CD14-positive monocyte (primary cell): ENCODE measurements around the gene NCAM1. TPM values are rescaled to one million over a fixed set of nuclear protein-coding genes. Genes with fewer than 3 reads are reported as not detected.

Experiments used
- DNase-seq, 3 donors: peaks; one replicate each; pipeline ENCODE4 v3.0.0-alpha.2; 2011 to 2022
- H2AFZ ChIP-seq: 2 replicates; pipeline ENCODE4 v1.6.0; 2012; ENCODE audit warnings: mild to moderate bottlenecking, low read depth, low read length, inconsistent platforms; ENCODE audit not compliant: insufficient read depth, poor library complexity, severe bottlenecking
- H3K27ac ChIP-seq, 2 donors: 1 replicate in 1 of 2; 2 replicates in 1 of 2; pipeline ENCODE4 v1.5.1; 2012 to 2013; ENCODE audit warnings: low read length in 2 of 2, control low read depth in 1 of 2, inconsistent platforms in 1 of 2, low read depth in 1 of 2, mild to moderate bottlenecking in 1 of 2
- H3K27me3 ChIP-seq, 2 donors: one replicate each; pipeline versions ENCODE4 v1.6.0 to v1.6.1; 2011 to 2013; ENCODE audit warnings: low read length in 2 of 2; ENCODE audit not compliant: control insufficient read depth in 2 of 2, insufficient read depth in 2 of 2
- H3K36me3 ChIP-seq, 2 donors: replicated peaks in 1 of 2; 1 replicate in 1 of 2; 2 replicates in 1 of 2; pipeline versions ENCODE4 v1.5.1 to v1.6.1; 2012 to 2013; ENCODE audit warnings: low read length in 2 of 2, control low read depth in 1 of 2, inconsistent platforms in 1 of 2, mild to moderate bottlenecking in 1 of 2; ENCODE audit not compliant: insufficient read depth in 2 of 2, control insufficient read depth in 1 of 2
- H3K4me1 ChIP-seq, 2 donors: 1 replicate in 1 of 2; 2 replicates in 1 of 2; pipeline versions ENCODE4 v1.5.1 to v1.6.1; 2012 to 2013; ENCODE audit warnings: low read length in 2 of 2, control low read depth in 1 of 2, inconsistent platforms in 1 of 2, mild to moderate bottlenecking in 1 of 2, moderate library complexity in 1 of 2; ENCODE audit not compliant: insufficient read depth in 2 of 2, control insufficient read depth in 1 of 2
- H3K4me2 ChIP-seq: replicated peaks from 2 replicates; pipeline ENCODE3; 2012; ENCODE audit warnings: low read length, moderate library complexity, mild to moderate bottlenecking; ENCODE audit not compliant: poor library complexity, severe bottlenecking; ENCODE audit errors: extremely low read depth
- H3K4me3 ChIP-seq, 3 experiments: fragments of 200-600 bp in 1 of 3; sonication (generic) in 1 of 3; replicated peaks in 1 of 3; 1 replicate in 2 of 3; 2 replicates in 1 of 3; pipeline ENCODE4 v1.5.1; 2011 to 2013; ENCODE audit warnings: low read length in 3 of 3, mild to moderate bottlenecking in 3 of 3, control low read depth in 2 of 3, low read depth in 2 of 3, inconsistent platforms in 1 of 3, moderate library complexity in 1 of 3
- H3K79me2 ChIP-seq: 2 replicates; pipeline ENCODE4 v1.6.0; 2012; ENCODE audit warnings: mild to moderate bottlenecking, control low read depth, inconsistent platforms, low read length, moderate library complexity; ENCODE audit not compliant: insufficient read depth
- H3K9ac ChIP-seq: 2 replicates; pipeline ENCODE4 v1.6.0; 2017; ENCODE audit warnings: low read length, mild to moderate bottlenecking; ENCODE audit not compliant: insufficient read depth, poor library complexity, severe bottlenecking
- H3K9me3 ChIP-seq, 2 donors: replicated peaks in 1 of 2; 1 replicate in 1 of 2; 2 replicates in 1 of 2; pipeline versions ENCODE4 v1.5.1 to v1.6.1; 2012 to 2013; ENCODE audit warnings: low read length in 2 of 2, control low read depth in 1 of 2; ENCODE audit not compliant: control insufficient read depth in 1 of 2, insufficient read depth in 1 of 2
- H4K20me1 ChIP-seq: 2 replicates; pipeline ENCODE4 v1.6.0; 2012; ENCODE audit warnings: mild to moderate bottlenecking, low read length, control low read depth, moderate library complexity; ENCODE audit not compliant: insufficient read depth
- H3K27ac Mint-ChIP-seq, 7 donors: one replicate each; pipeline ENCODE4 v1.8.0; 2020; ENCODE audit warnings: mild to moderate bottlenecking in 7 of 7, mixed read lengths in 7 of 7, moderate library complexity in 6 of 7, inconsistent platforms in 2 of 7
- H3K27me3 Mint-ChIP-seq, 3 donors: one replicate each; pipeline ENCODE4 v1.8.0; 2021 to 2022; ENCODE audit warnings: low read depth in 3 of 3, mild to moderate bottlenecking in 3 of 3, mixed read lengths in 3 of 3, moderate library complexity in 3 of 3, inconsistent platforms in 1 of 3
- H3K36me3 Mint-ChIP-seq, 2 donors: one replicate each; pipeline ENCODE4 v1.8.0; 2020; ENCODE audit warnings: mixed read lengths in 2 of 2, inconsistent platforms in 1 of 2, mild to moderate bottlenecking in 1 of 2
- H3K4me1 Mint-ChIP-seq: one replicate; pipeline ENCODE4 v1.8.0; 2020; ENCODE audit warnings: mild to moderate bottlenecking, mixed read lengths
- H3K4me3 Mint-ChIP-seq, 2 donors: one replicate each; pipeline ENCODE4 v1.8.0; 2020; ENCODE audit warnings: mild to moderate bottlenecking in 2 of 2, mixed read lengths in 2 of 2, moderate library complexity in 1 of 2
- H3K9me3 Mint-ChIP-seq, 7 donors: one replicate each; pipeline ENCODE4 v1.8.0; 2020 to 2022; ENCODE audit warnings: mixed read lengths in 7 of 7, mild to moderate bottlenecking in 6 of 7, moderate library complexity in 6 of 7, inconsistent platforms in 2 of 7
- CTCF ChIP-seq: fragments of 200-600 bp; IDR thresholded peaks from one replicate; pipeline ENCODE4 v1.8.0; 2022; ENCODE audit warnings: antibody characterized with exemption, mild to moderate bottlenecking
- WGBS: methylation state at CpG from one replicate; pipeline ENCODE4 v1.1.5; 2013; ENCODE audit warnings: missing lambda C conversion rate; ENCODE audit not compliant: insufficient coverage; 5-methylcytosine and 5-hydroxymethylcytosine counted together
- intact Hi-C, 2 donors: fragments of 100-400 bp; cut with micrococcal nuclease; formaldehyde crosslinking; loops; one replicate each; pipeline versions ENCODE4 v1.15.0 to v1.15.1; 2023
- polyA plus RNA-seq, 3 donors: library from polyadenylated mRNA; depleted of rRNA in 1 of 3; unstranded in 2 of 3; stranded (reverse) in 1 of 3; fragments of 300-500 nt in 2 of 3; fragments of >200 nt in 1 of 3; fragmentation: Illumina TruSeq in 2 of 3; gene quantifications; 1 replicate in 2 of 3; 2 replicates in 1 of 3; pipeline ENCODE4 v1.2.3, GENCODE V29; 2012 to 2021

Gene NCAM1
- polyA plus RNA-seq, 3 donors = 0.65 to 0.69 TPM; not detected in 1

- H3K4me1 Mint-ChIP-seq = peaks cover 4% of the 10 kb centered on the region
- Histone ChIP-seq H3K27me3 (no peaks in the 10 kb centered on the region), H3K27ac (no peak overlapping the region), H3K36me3 (no peaks in the 10 kb centered on the region), H3K4me3 (no peak overlapping the region), H3K79me2 (no peaks in the 10 kb centered on the region), H4K20me1 (no peaks in the 10 kb centered on the region), H3K9me3 (no peaks in the 10 kb centered on the region), H3K4me1 (peaks cover 0 to 4% of the 10 kb centered on the region in 2 donors), H3K9ac (no peak overlapping the region), H3K4me2 (no peak overlapping the region), H2AFZ (no peak overlapping the region)
- H3K27me3 Mint-ChIP-seq = peaks cover 3 to 8% (median 5%) of the 10 kb centered on the region in 3 donors
- H3K27ac Mint-ChIP-seq = no peak overlapping the region
- H3K4me3 Mint-ChIP-seq = no peak overlapping the region
- TF ChIP-seq CTCF = no peak
- H3K36me3 Mint-ChIP-seq = no peaks in the 10 kb centered on the region
- DNase-seq = no peak
- intact Hi-C loops = no loop called here
- WGBS = 94% methylated on average over 2 of the region's 4 CpGs
- no peaks in the 10 kb centered on the region for H3K9me3 Mint-ChIP-seq
Measured at GRCh38 chr11:113278925-113279324, 317.7 kb downstream of the NCAM1 start.

GRCh38 chr11:113279591-113279990 is 318.4 kb downstream of the NCAM1 start:
- H2AFZ ChIP-seq = no peak overlapping the region
- Mint-ChIP-seq H3K27ac (no peak overlapping the region), H3K4me3 (no peak overlapping the region), H3K9me3 (no peaks in the 10 kb centered on the region), H3K36me3 (no peaks in the 10 kb centered on the region), H3K4me1 (peaks cover 4% of the 10 kb centered on the region), H3K27me3 (peaks cover 3 to 8% (median 5%) of the 10 kb centered on the region in 3 donors)
- no peaks in the 10 kb centered on the region for H3K36me3 ChIP-seq
- no peaks in the 10 kb centered on the region for H3K9me3 ChIP-seq
- H3K27me3 ChIP-seq = no peaks in the 10 kb centered on the region
- WGBS = no CpG with 5 or more reads among the region's 3 CpGs
- no peak for TF ChIP-seq CTCF
- H3K27ac ChIP-seq = no peak overlapping the region
- no peaks in the 10 kb centered on the region for H4K20me1 ChIP-seq
- peaks cover 0 to 4% of the 10 kb centered on the region in 2 donors for H3K4me1 ChIP-seq
- no peaks in the 10 kb centered on the region for H3K79me2 ChIP-seq
- no peak overlapping the region for H3K9ac ChIP-seq
- no peak for DNase-seq
- no peak overlapping the region for H3K4me3 ChIP-seq
- no peak overlapping the region for H3K4me2 ChIP-seq
- intact Hi-C loops = no loop called here
